HEK293 (cell line): ENCODE measurements around the gene PIP4K2C.

ENCODE experiments used
- CTCF ChIP-seq: fragments of 450-650 bp; formaldehyde crosslinking; IDR thresholded peaks from 2 replicates; pipeline ENCODE4 v1.5.1; 2016; ENCODE audit warnings: missing biosample characterization, missing genetic modification characterization
- IKZF3 ChIP-seq: fragments of 450-650 bp; IDR thresholded peaks from 2 replicates; pipeline ENCODE4 v1.5.0; 2018; ENCODE audit warnings: missing biosample characterization, mild to moderate bottlenecking, missing genetic modification characterization, moderate library complexity
- KLF7 ChIP-seq: fragments of 450-650 bp; formaldehyde crosslinking; IDR thresholded peaks from 2 replicates; pipeline ENCODE4 v1.5.1; 2016; ENCODE audit warnings: missing biosample characterization, missing genetic modification characterization, borderline replicate concordance
- MZF1 ChIP-seq: fragments of 450-650 bp; formaldehyde crosslinking; IDR thresholded peaks from 2 replicates; pipeline ENCODE4 v1.5.1; 2017; ENCODE audit warnings: missing biosample characterization, missing genetic modification characterization, borderline replicate concordance
- PBX3 ChIP-seq: sonication (generic); formaldehyde crosslinking; IDR thresholded peaks from 2 replicates; pipeline ENCODE4 v1.8.1; 2022; ENCODE audit warnings: mild to moderate bottlenecking, moderate library complexity, missing genetic modification reagents
- TSHZ1 ChIP-seq: fragments of 450-650 bp; formaldehyde crosslinking; IDR thresholded peaks from 2 replicates; pipeline ENCODE4 v1.5.1; 2016; ENCODE audit warnings: missing biosample characterization, missing genetic modification characterization, borderline replicate concordance
- YY1 ChIP-seq: fragments of 450-650 bp; formaldehyde crosslinking; IDR thresholded peaks from 2 replicates; pipeline ENCODE4 v1.5.1; 2018; ENCODE audit warnings: missing biosample characterization, missing genetic modification characterization
- ZBTB6 ChIP-seq: fragments of 450-650 bp; formaldehyde crosslinking; IDR thresholded peaks from 2 replicates; pipeline ENCODE4 v1.5.1; 2017; ENCODE audit warnings: missing biosample characterization, missing genetic modification characterization
- ZNF121 ChIP-seq: fragments of 450-650 bp; formaldehyde crosslinking; IDR thresholded peaks from 2 replicates; pipeline ENCODE4 v1.5.1; 2016; ENCODE audit warnings: missing biosample characterization, missing genetic modification characterization
- ZNF157 ChIP-seq: fragments of 450-650 bp; formaldehyde crosslinking; IDR thresholded peaks from 2 replicates; pipeline ENCODE4 v1.5.1; 2016; ENCODE audit warnings: missing biosample characterization, missing genetic modification characterization
- ZNF16 ChIP-seq: fragments of 450-650 bp; formaldehyde crosslinking; IDR thresholded peaks from 2 replicates; pipeline ENCODE4 v1.5.1; 2016; ENCODE audit warnings: low read depth, missing biosample characterization, missing genetic modification characterization
- ZNF169 ChIP-seq: fragments of 450-650 bp; formaldehyde crosslinking; IDR thresholded peaks from 2 replicates; pipeline ENCODE4 v1.5.1; 2016; ENCODE audit warnings: missing biosample characterization, missing genetic modification characterization
- ZNF248 ChIP-seq: fragments of 450-650 bp; formaldehyde crosslinking; IDR thresholded peaks from 2 replicates; pipeline ENCODE4 v1.5.1; 2017; ENCODE audit warnings: missing biosample characterization, missing genetic modification characterization
- ZNF274 ChIP-seq, 2 experiments: fragments of 200-500 bp in 1 of 2; fragments of 450-650 bp in 1 of 2; sonication (Bioruptor generic) in 1 of 2; formaldehyde crosslinking in 1 of 2; IDR thresholded peaks; 2 replicates each; pipeline versions ENCODE4 v1.5.1 to v1.6.1; 2014 to 2016; ENCODE audit warnings: borderline replicate concordance in 1 of 2, inconsistent platforms in 1 of 2, low read length in 1 of 2, missing biosample characterization in 1 of 2, missing genetic modification characterization in 1 of 2
- ZNF324 ChIP-seq: fragments of 450-650 bp; formaldehyde crosslinking; IDR thresholded peaks from 2 replicates; pipeline ENCODE4 v1.5.1; 2016; ENCODE audit warnings: missing biosample characterization, missing genetic modification characterization
- ZNF37A ChIP-seq: fragments of 450-650 bp; IDR thresholded peaks from 2 replicates; pipeline ENCODE4 v1.5.1; 2018; ENCODE audit warnings: missing biosample characterization, missing genetic modification characterization
- ZNF391 ChIP-seq: fragments of 450-650 bp; formaldehyde crosslinking; IDR thresholded peaks from 2 replicates; pipeline ENCODE4 v1.5.1; 2016; ENCODE audit warnings: low read depth, missing biosample characterization, missing genetic modification characterization, borderline replicate concordance
- ZNF518A ChIP-seq: fragments of 450-650 bp; formaldehyde crosslinking; conservative IDR thresholded peaks from 2 replicates; pipeline ENCODE4 v1.5.1; 2016; ENCODE audit warnings: low read depth, missing biosample characterization, missing genetic modification characterization
- ZNF544 ChIP-seq: fragments of 450-650 bp; formaldehyde crosslinking; IDR thresholded peaks from 2 replicates; pipeline ENCODE4 v1.5.0; 2017; ENCODE audit warnings: missing biosample characterization, missing genetic modification characterization
- ZNF558 ChIP-seq: fragments of 450-650 bp; formaldehyde crosslinking; IDR thresholded peaks from 2 replicates; pipeline ENCODE4 v1.5.1; 2016; ENCODE audit warnings: missing biosample characterization, missing genetic modification characterization
- ZNF596 ChIP-seq: fragments of 450-650 bp; IDR thresholded peaks from 2 replicates; pipeline ENCODE4 v1.5.0; 2018; ENCODE audit warnings: missing biosample characterization, mild to moderate bottlenecking, missing genetic modification characterization, moderate library complexity
- ZNF701 ChIP-seq: fragments of 450-650 bp; formaldehyde crosslinking; IDR thresholded peaks from 2 replicates; pipeline ENCODE4 v1.5.1; 2016; ENCODE audit warnings: missing biosample characterization, missing genetic modification characterization
- ZXDB ChIP-seq: fragments of 450-650 bp; formaldehyde crosslinking; IDR thresholded peaks from 2 replicates; pipeline ENCODE4 v1.5.1; 2016; ENCODE audit warnings: missing biosample characterization, missing genetic modification characterization

Gene PIP4K2C

GRCh38 chr12:57611108-57611826 lies 20.3 kb downstream of the PIP4K2C start, which contains the start of gene ARHGEF25 (continued):
- TF ChIP-seq ZNF518A (tag by site-specific recombination) (no peak), ZNF248 (tag by site-specific recombination) (no peak), ZNF16 (no peak), ZNF701 (tag by site-specific recombination) (no peak), ZNF37A (no peak), ZBTB6 (tag by site-specific recombination) (peak; percentile 26; the same call in 1 of the 2 replicates), ZNF157 (no peak), YY1 (tag by site-specific recombination) (no peak), KLF7 (tag by site-specific recombination) (0 out of 2 replicates have a peak, but pooled peaks have one; percentile 48), MZF1 (tag by site-specific recombination) (no peak; the same call in 1 of the 2 replicates), ZNF274 (IDR thresholded peaks at IDR 0.05; ENCODE audit: low read length) (no peak), ZNF274 (tag by site-specific recombination; IDR thresholded peaks at IDR 0.05; ENCODE audit: borderline replicate concordance) (no peak), ZNF121 (no peak), ZNF544 (tag by site-specific recombination) (no peak), IKZF3 (tag by site-specific recombination) (no peak), PBX3 (no peak), ZNF169 (tag by site-specific recombination) (no peak), CTCF (tag by site-specific recombination) (0 out of 2 replicates have a peak, but pooled peaks have one; percentile 22), ZNF324 (tag by site-specific recombination) (peak; percentile 74; the same call in 1 of the 2 replicates), ZNF391 (no peak), ZNF558 (no peak), ZXDB (tag by site-specific recombination) (peak; percentile 71), TSHZ1 (tag by site-specific recombination) (0 out of 2 replicates have a peak, but pooled peaks have one; percentile 7), ZNF596 (tag by site-specific recombination) (0 out of 2 replicates have a peak, but pooled peaks have one; percentile 5)
